ENCODE measurements around the gene ADCY2.

Gene ADCY2

GRCh38 chr5:7585807-7586206 is 189.9 kb downstream of the ADCY2 start:
- Histone ChIP-seq H3K9me3 (ENCODE audit: control insufficient read depth, low read length) (no peaks in the 10 kb centered on the region), H3K4me3 (ENCODE audit: low read length) (no peak overlapping the region), H3K4me1 (ENCODE audit: control insufficient read depth, insufficient read depth, low read length) (no peaks in the 10 kb centered on the region), H3K9ac (ENCODE audit: low read length) (no peak overlapping the region), H3K27me3 (ENCODE audit: control insufficient read depth, insufficient read depth, low read length) (no peaks in the 10 kb centered on the region), H3K36me3 (ENCODE audit: control insufficient read depth, insufficient read depth, low read length) (no peaks in the 10 kb centered on the region)

DNA sequence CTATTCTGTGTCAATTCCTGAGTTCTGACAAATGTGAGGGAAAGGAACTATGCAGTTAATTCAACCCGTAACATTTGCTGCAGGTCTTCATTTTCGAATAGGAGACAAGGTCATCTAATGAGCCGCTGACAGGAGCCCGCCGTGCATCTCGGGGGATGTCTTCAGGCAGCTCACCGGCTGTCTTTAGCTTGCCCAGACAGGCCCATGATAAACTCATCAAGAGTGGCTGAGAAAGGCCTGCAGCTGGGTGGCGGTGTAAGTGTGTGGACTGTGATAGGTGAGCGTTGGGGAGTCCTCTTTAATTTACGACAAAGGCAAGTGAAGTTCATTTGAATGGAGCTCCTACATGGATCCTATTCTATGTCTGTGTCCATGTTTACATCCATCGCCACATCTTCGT is 190.5 kb downstream of the ADCY2 start:
- Histone ChIP-seq H3K27me3 (ENCODE audit: control insufficient read depth, insufficient read depth, low read length) (no peaks in the 10 kb centered on the region), H3K9me3 (ENCODE audit: control insufficient read depth, low read length) (no peaks in the 10 kb centered on the region), H3K36me3 (ENCODE audit: control insufficient read depth, insufficient read depth, low read length) (no peaks in the 10 kb centered on the region), H3K4me3 (ENCODE audit: low read length) (no peak overlapping the region), H3K9ac (ENCODE audit: low read length) (no peak overlapping the region), H3K4me1 (ENCODE audit: control insufficient read depth, insufficient read depth, low read length) (no peaks in the 10 kb centered on the region)

GRCh38 chr5:7589800-7590199 is 193.9 kb downstream of the ADCY2 start:
- H3K9me3 ChIP-seq (ENCODE audit: control insufficient read depth, low read length): no peaks in the 10 kb centered on the region
- H3K9ac ChIP-seq (ENCODE audit: low read length): no peak overlapping the region
- H3K4me1 ChIP-seq (ENCODE audit: control insufficient read depth, insufficient read depth, low read length): no peaks in the 10 kb centered on the region
- no peak overlapping the region for H3K4me3 ChIP-seq (ENCODE audit: low read length)
- no peaks in the 10 kb centered on the region for H3K36me3 ChIP-seq (ENCODE audit: control insufficient read depth, insufficient read depth, low read length)
- H3K27me3 ChIP-seq (ENCODE audit: control insufficient read depth, insufficient read depth, low read length): no peaks in the 10 kb centered on the region

DNA sequence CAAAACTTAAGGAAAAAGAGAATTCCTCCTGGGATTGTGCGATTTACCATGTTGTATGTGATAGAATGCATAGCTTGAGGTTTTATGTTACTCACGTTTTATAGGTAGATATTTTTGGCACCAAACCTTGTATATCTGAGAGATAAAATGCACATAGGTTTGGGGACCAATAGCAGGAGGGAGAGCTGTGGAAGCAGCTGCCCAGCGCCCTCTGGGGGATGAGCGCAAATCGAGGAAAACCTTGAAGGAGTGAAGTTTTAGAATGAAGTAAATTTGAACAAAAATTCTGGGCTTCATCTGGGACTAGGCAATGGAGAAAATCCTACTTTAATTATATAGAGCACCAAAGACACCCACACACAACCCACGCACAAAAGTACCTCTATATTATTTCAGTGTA is 197.0 kb downstream of the ADCY2 start:
- no peaks in the 10 kb centered on the region for H3K36me3 ChIP-seq (ENCODE audit: control insufficient read depth, insufficient read depth, low read length)
- no peaks in the 10 kb centered on the region for H3K27me3 ChIP-seq (ENCODE audit: control insufficient read depth, insufficient read depth, low read length)

DNA sequence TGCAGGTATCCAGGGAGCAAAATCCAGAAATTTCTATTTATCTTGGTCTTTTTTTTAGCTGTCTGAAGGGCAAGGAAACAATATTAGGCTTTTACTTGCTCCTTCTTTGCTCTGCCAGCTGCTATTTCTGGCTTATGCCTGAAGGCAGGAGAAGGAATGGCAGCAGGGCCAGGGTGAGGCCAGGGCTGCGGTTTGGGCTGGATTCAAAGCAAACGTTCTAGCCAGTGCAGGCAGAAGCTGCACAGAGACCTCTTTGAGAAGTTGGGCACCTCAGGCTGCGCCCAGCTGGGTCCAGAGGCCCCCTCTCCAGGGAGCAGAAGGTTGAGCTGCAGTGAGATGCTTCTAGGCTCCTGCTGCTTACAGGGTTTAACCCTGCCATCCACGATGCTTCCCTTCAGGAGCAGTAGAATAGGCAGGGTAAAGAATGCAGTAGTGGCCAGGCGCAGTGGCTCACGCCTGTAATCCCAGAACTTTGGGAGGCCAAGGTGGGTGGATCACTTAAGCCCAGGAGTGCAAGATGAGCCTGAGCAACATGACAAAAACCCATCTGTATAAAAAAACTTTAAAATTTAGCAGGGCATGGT is 201.2 kb downstream of the ADCY2 start:
- H3K4me1 ChIP-seq (ENCODE audit: control insufficient read depth, insufficient read depth, low read length): peaks cover 11% of the 10 kb centered on the region

More for the DNA sequence above, 197.0 kb downstream of the ADCY2 start:
- Histone ChIP-seq H3K9ac (ENCODE audit: low read length) (no peak overlapping the region), H3K4me3 (ENCODE audit: low read length) (no peak overlapping the region), H3K9me3 (ENCODE audit: control insufficient read depth, low read length) (no peaks in the 10 kb centered on the region), H3K4me1 (ENCODE audit: control insufficient read depth, insufficient read depth, low read length) (peaks cover 11% of the 10 kb centered on the region)

DNA sequence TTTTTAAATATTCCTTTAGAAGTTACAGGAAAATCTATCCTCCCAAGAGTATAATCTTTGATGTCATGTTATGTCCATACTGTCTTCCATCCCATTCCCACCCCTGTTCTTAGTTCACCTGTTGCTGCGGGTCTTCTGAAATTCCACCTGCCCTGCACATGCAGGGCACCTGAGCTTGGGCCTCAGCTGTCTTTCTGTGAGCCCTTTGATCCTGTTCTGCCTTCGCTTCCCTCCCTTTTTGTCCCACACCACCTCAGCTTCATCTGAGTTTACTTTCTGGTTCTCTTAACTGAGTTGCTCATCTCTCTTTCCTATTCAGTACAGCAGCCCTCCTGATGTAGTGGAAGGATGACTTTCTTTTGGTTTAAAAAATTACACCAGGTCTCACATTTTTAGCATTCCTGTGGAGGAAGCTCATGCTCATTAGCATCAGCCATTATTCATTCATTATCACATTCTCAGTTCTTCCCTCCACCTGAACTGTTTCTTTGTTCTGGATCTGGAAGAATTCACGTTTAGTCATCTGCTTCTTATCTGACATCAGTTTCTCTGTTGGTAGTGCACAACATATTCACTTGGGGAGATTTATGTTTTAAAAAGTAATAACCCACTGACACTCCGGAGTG is 211.0 kb downstream of the ADCY2 start:
- no peaks in the 10 kb centered on the region for H3K27me3 ChIP-seq (ENCODE audit: control insufficient read depth, insufficient read depth, low read length)

More for the DNA sequence above, 201.2 kb downstream of the ADCY2 start:
- H3K4me3 ChIP-seq (ENCODE audit: low read length): no peak overlapping the region
- H3K36me3 ChIP-seq (ENCODE audit: control insufficient read depth, insufficient read depth, low read length): no peaks in the 10 kb centered on the region
- no peaks in the 10 kb centered on the region for H3K27me3 ChIP-seq (ENCODE audit: control insufficient read depth, insufficient read depth, low read length)
- H3K9me3 ChIP-seq (ENCODE audit: control insufficient read depth, low read length): no peaks in the 10 kb centered on the region
- no peak overlapping the region for H3K9ac ChIP-seq (ENCODE audit: low read length)

GRCh38 chr5:7608772-7609171 is 212.8 kb downstream of the ADCY2 start:
- H3K4me3 ChIP-seq (ENCODE audit: low read length): no peak overlapping the region
- H3K4me1 ChIP-seq (ENCODE audit: control insufficient read depth, insufficient read depth, low read length): no peaks in the 10 kb centered on the region
- no peaks in the 10 kb centered on the region for H3K27me3 ChIP-seq (ENCODE audit: control insufficient read depth, insufficient read depth, low read length)
- H3K9ac ChIP-seq (ENCODE audit: low read length): no peak overlapping the region
- H3K36me3 ChIP-seq (ENCODE audit: control insufficient read depth, insufficient read depth, low read length): no peaks in the 10 kb centered on the region
- no peaks in the 10 kb centered on the region for H3K9me3 ChIP-seq (ENCODE audit: control insufficient read depth, low read length)

More for the DNA sequence above, 211.0 kb downstream of the ADCY2 start:
- Histone ChIP-seq H3K4me1 (ENCODE audit: control insufficient read depth, insufficient read depth, low read length) (no peaks in the 10 kb centered on the region), H3K9me3 (ENCODE audit: control insufficient read depth, low read length) (no peaks in the 10 kb centered on the region), H3K36me3 (ENCODE audit: control insufficient read depth, insufficient read depth, low read length) (no peaks in the 10 kb centered on the region), H3K4me3 (ENCODE audit: low read length) (no peak overlapping the region), H3K9ac (ENCODE audit: low read length) (no peak overlapping the region)

GRCh38 chr5:7609726-7610125 is 213.8 kb downstream of the ADCY2 start:
- no peaks in the 10 kb centered on the region for H3K36me3 ChIP-seq (ENCODE audit: control insufficient read depth, insufficient read depth, low read length)
- H3K4me1 ChIP-seq (ENCODE audit: control insufficient read depth, insufficient read depth, low read length): no peaks in the 10 kb centered on the region
- H3K9ac ChIP-seq (ENCODE audit: low read length): no peak overlapping the region
- no peaks in the 10 kb centered on the region for H3K27me3 ChIP-seq (ENCODE audit: control insufficient read depth, insufficient read depth, low read length)
- no peaks in the 10 kb centered on the region for H3K9me3 ChIP-seq (ENCODE audit: control insufficient read depth, low read length)
- no peak overlapping the region for H3K4me3 ChIP-seq (ENCODE audit: low read length)

DNA sequence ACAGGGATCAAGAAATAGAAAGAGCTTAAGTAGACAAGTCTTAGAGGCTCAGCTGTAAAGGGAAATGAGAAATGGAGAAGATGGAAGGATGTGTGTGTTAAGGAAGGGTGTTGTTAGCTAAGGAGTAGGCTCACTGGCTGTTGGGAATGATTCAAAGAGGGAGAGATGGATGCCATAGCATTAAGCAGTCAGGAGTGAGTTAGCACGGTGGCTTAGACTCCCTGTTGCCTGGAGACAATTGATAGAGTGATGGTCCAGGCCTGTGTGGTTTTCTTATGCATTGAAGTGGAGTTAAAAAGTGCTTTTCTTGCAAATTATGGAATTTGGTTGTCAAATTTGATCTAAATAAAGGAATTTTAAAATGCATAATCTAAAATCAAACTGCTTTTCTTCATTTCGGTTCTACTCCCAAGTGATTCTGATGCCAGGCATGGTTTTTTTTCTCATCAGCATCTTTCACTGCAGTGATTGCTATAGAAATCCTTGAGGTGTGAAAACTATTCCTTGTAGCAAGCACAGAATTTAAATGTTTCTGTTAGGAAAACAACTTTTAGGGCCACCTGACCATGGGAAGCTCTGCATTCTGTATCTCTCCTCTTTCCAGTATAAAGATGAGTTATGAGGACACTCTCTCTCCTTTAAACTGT is 214.7 kb downstream of the ADCY2 start:
- Histone ChIP-seq H3K36me3 (ENCODE audit: control insufficient read depth, insufficient read depth, low read length) (no peaks in the 10 kb centered on the region), H3K9me3 (ENCODE audit: control insufficient read depth, low read length) (no peaks in the 10 kb centered on the region), H3K4me3 (ENCODE audit: low read length) (no peak overlapping the region), H3K9ac (ENCODE audit: low read length) (no peak overlapping the region), H3K4me1 (ENCODE audit: control insufficient read depth, insufficient read depth, low read length) (no peaks in the 10 kb centered on the region), H3K27me3 (ENCODE audit: control insufficient read depth, insufficient read depth, low read length) (no peaks in the 10 kb centered on the region)

DNA sequence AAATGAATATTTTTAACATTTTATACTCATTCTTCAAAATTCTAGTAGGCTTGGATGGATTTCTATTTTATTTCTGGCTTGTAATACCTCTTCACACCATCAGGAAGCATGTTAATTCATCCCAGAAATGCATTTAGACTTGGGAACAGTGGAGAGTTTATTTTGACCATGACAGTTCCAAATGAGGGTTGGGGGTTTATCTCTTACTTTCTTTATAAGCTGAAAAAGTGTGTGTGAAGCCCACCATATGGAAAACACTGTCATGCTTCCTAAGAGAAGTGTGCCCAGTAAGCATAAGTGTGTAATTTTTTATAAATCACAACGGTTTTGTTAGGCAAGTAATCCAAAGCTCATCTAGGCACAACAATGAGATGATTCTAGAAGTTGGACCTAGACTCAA is 215.6 kb downstream of the ADCY2 start:
- H3K9ac ChIP-seq (ENCODE audit: low read length): no peak overlapping the region
- H3K4me1 ChIP-seq (ENCODE audit: control insufficient read depth, insufficient read depth, low read length): no peaks in the 10 kb centered on the region
- H3K36me3 ChIP-seq (ENCODE audit: control insufficient read depth, insufficient read depth, low read length): no peaks in the 10 kb centered on the region
- H3K27me3 ChIP-seq (ENCODE audit: control insufficient read depth, insufficient read depth, low read length): no peaks in the 10 kb centered on the region
- H3K4me3 ChIP-seq (ENCODE audit: low read length): no peak overlapping the region
- no peaks in the 10 kb centered on the region for H3K9me3 ChIP-seq (ENCODE audit: control insufficient read depth, low read length)

- Histone ChIP-seq H3K36me3 (ENCODE audit: control insufficient read depth, insufficient read depth, low read length) (no peaks in the 10 kb centered on the region), H3K4me1 (ENCODE audit: control insufficient read depth, insufficient read depth, low read length) (no peaks in the 10 kb centered on the region), H3K9ac (ENCODE audit: low read length) (no peak overlapping the region), H3K27me3 (ENCODE audit: control insufficient read depth, insufficient read depth, low read length) (no peaks in the 10 kb centered on the region), H3K9me3 (ENCODE audit: control insufficient read depth, low read length) (no peaks in the 10 kb centered on the region), H3K4me3 (ENCODE audit: low read length) (no peak overlapping the region)
These were observed 219.7 kb downstream of the ADCY2 start for GRCh38 chr5:7615566-7616061.

- H3K27me3 ChIP-seq (ENCODE audit: control insufficient read depth, insufficient read depth, low read length): no peaks in the 10 kb centered on the region
- H3K9ac ChIP-seq (ENCODE audit: low read length): no peak overlapping the region
- H3K4me3 ChIP-seq (ENCODE audit: low read length): no peak overlapping the region
- H3K36me3 ChIP-seq (ENCODE audit: control insufficient read depth, insufficient read depth, low read length): no peaks in the 10 kb centered on the region
- no peaks in the 10 kb centered on the region for H3K9me3 ChIP-seq (ENCODE audit: control insufficient read depth, low read length)
- no peaks in the 10 kb centered on the region for H3K4me1 ChIP-seq (ENCODE audit: control insufficient read depth, insufficient read depth, low read length)
These were observed 221.0 kb downstream of the ADCY2 start for GRCh38 chr5:7616897-7617296.

Measured in mucosa of stomach (tissue), 1 donor.